NCI-H748 treated with DMSO at 0.1 percent for 48 hours (cell line): ENCODE results near the gene GABRA1.
A peak's percentile ranks its signal among the peaks of the same experiment; 100 is the strongest.

ENCODE experiments used
- DNase-seq: peaks from one replicate; lab custom pipeline; 2025; lab: John Stamatoyannopoulos, UW

The GABRA1 gene

DNA sequence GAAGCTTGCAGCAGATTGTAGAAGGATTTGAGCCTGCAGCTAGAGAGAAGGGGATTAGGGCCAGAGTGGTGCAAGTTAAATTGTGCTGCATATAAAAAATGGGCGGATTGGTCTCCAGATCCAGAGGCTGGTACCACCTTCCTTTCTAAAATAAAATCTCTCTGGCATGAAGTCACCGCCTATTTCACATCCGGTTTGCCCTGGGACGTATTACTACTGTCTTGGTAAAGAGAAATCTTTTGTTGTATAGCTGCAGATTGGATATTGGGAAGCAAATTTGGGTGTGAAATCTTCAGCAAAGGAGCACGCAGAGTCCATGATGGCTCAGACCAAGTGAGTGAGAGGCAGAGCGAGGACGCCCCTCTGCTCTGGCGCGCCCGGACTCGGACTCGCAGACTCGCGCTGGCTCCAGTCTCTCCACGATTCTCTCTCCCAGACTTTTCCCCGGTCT, at the start of gene GABRA1:
TSS of gene GABRA1 (plus strand) at position 180 of the 451 bp plus-strand sequence. CDS start 2,691 bp downstream, outside the sequence.
- DNase-seq = no peak

DNA sequence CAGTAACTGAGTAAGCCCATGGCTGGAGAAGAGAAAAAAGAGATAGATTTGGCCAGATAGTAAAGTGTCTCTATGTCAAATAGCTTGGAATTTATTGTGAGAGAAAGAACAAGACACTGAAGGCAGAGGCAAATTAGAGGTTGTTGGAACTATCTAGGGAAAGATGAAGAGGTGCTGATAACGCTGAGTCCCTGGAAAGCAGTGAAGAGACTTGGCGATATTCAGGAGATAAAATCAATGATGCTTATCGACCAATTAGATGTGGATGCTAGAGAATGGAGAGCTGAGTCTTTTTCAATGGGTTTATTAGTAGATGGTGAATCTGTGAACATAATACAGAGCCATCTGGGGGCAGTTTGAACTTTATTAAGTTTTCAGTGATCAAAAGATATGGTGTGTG, 48.6 kb upstream of the GABRA1 start:
- no peak for DNase-seq

DNA sequence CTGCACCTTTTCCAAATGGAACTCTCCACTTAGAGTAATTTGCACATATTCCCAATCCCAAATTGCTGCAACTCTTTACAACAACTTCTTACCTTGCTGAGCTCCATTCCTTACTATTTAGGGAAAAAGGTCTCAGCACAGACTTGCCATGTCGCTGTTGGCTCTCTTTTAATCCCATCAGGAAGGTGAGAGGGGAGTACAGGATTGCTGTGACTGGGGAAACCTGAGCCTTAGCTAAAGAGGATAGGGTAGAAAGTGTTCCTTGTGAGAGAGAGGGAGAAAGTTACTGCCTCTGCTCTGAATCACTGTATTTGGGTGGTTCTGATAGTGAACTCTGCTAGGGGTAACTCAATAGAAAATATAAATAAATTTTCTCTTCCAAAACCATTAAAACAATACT, 43.7 kb upstream of the GABRA1 start:
- DNase-seq = no peak

DNA sequence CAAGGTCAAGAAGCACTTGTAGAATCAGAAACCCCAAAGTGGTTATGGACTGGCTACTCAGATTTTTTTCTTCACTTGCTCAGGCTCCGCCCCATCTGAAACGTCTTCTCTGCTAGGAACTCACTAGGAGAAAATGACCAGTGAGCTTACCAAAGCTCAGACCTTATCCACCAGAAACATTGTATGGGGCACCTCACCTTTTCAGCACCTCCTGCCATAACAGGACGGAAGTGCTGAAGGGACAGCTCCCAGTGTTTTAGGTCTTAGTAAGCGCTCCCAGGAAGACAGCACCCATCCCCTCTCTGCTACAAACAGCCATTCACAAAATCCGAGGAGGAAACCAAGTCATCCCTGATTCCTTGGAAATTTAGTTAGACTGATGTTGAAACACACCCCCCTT, 1.2 kb upstream of the GABRA1 start:
- DNase-seq = no peak

DNA sequence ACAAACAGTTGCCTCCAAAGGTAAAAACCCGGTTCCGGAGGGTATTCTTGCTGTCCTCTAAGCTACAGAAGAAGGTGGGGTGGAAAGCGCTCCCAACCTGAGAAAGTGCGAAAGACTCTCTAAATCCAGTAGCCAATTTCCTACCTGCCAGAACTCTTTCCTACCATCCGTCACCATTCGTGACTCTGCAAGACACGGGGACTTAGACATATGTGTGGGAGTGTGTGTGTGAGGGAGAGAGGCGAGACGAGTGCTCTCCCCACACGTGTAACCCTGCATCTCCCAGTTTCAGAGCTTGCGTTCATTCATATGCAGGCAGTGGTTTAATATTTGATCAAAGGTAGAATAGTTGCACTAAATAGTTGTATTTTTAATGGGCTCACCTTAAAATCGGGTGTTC, 473 bp upstream of the GABRA1 start:
- no peak for DNase-seq

DNA sequence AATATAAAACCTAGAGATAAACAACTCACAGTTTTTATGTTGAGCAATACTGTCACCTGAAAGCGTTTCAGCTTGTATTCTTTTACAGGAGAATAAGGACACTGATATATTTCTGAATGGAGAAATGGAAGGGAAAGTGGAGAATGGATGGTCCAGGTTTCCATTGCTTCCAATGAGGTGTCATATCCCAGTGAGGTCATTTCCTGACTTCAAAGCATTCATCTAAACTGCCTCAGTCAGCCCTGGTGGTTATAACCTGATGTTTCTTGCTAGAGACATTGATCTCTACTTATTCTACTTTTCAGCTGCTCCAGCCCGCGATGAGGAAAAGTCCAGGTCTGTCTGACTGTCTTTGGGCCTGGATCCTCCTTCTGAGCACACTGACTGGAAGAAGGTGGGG, 2.6 kb downstream of the GABRA1 start:
- no peak for DNase-seq

DNA sequence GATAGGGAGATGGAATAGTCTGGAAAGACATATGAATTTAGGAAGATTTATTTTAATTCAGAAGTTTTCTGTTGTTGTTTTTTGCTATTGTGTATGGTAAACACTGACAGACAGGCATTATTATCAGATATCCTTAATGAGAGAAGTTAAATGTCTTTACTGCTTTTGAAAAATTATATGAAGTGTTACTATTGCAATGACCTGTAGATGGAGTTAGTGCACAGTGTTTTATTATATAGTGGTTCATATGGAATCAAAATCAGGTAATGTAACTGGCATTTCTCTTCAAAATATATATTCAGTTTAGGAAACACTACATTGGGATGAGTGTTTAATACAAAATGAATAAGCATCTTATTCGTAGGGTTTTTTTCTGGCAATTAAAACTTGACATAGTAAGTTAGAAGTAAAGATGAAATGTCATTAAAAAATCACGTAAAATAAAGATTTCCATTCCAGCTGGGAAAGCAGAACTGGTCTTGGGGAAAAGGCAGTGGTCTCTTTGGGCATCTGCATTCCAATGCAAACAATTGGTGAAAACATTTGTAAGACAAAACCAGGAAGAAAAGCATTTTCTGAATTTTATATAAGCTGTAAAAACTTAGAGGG, 3.9 kb downstream of the GABRA1 start:
- peak; percentile 24 for DNase-seq

DNA sequence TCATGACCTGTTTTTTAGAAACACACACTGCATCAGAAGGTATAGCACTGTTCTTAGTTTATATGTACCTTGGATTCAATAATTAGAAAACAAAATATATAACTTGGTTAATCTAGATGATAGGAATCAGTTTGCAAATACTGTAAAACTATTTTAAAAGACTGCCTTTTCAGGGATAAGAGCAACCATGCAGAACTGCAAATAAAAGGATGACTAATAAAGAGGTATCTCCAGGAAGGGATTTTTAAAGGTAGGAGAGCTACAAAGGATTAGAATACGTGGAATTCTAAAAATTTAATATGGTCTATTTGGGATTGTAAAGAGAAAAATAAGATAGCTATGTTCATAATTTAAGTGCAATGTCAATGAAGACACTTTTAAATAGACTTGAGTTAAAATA, 9.4 kb downstream of the GABRA1 start:
- DNase-seq = no peak

DNA sequence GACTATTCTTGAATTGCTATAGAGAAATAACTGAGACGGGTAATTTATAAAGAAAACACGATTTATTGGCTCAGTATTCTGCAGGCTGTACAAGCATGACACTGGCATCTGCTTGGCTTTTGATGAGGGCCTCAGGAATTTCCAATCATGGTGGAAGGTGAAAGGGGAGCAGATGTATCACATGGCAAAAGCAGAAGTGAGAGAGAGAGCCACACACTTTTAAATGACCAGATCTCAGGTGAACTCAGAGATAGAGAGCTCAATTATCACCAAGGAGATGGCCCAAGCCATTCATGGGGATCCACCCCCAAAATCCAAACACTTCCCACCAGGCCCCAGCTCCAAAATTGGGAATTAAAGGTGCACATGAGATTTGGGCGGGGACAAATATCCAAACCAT, 15.3 kb downstream of the GABRA1 start:
- no peak for DNase-seq

DNA sequence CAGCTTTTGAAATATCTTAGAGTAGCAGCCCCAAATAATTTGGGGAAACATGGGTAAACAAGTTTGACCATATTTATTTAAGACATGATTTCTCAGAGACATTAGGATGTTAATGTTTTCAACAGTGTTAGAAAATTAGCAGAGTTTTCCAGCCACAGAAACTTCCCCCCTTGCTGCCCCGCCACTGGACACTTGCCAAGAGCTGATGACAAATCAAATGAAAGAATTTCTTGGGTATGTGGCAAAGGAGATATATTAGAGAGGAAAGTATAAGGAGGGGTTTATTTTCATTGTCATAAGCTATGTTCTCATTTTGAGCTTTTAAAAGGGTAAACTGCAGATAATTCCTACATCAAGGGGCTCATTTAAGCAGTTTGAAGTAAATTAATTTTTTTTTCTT, 15.9 kb downstream of the GABRA1 start:
- no peak for DNase-seq

DNA sequence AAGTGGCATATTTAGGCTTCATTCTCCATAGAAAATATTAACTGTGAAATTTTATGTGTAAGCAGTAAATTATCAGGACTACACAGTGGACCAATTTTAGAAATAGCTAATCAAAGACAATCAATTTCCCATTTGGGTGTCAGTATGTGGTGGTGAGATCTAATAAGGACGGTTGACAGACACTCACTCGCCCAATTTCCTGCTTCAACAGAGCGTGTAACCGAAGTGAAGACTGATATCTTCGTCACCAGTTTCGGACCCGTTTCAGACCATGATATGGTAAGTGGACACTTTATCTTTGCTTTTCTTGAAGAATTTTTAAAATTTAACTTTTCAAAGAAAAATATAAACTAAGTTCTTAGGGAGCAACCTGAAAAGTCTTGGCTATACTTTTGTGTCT, 17.6 kb downstream of the GABRA1 start:
- DNase-seq = no peak

DNA sequence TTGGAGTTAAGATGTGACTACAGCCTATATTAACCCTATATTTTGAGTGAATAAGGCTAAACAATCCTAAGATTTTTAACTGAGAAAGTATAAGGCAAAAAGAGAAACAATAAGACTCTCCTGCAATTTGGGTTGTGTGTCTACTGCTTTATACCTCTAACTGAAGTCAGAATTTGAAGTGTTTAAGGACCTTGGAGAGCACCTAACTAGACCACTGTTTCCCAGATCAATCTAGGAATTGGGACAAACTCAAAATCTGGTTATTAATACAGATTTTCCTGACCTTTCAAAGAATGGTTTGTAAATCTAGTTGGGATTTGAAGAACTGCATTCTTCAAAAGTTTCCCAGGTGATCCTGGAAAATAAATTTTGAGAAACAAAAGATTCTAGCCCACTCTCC, 42.1 kb downstream of the GABRA1 start:
- DNase-seq = no peak

DNA sequence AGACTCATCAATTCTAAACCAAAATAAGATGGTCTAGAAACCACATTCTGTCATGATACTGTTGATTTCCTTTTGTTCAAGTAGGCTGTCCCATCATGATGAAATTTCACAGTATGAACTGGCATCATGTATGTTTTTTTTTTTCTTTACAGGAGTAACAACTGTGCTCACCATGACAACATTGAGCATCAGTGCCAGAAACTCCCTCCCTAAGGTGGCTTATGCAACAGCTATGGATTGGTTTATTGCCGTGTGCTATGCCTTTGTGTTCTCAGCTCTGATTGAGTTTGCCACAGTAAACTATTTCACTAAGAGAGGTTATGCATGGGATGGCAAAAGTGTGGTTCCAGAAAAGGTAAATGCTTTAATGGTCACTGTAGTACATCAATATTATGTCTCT, 47.6 kb downstream of the GABRA1 start:
- DNase-seq = no peak

DNA sequence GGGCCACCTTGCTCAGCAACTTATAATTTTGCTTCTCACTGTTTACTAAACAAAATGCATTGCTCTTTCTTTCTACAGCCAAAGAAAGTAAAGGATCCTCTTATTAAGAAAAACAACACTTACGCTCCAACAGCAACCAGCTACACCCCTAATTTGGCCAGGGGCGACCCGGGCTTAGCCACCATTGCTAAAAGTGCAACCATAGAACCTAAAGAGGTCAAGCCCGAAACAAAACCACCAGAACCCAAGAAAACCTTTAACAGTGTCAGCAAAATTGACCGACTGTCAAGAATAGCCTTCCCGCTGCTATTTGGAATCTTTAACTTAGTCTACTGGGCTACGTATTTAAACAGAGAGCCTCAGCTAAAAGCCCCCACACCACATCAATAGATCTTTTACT, 49.1 kb downstream of the GABRA1 start:
- no peak for DNase-seq

DNA sequence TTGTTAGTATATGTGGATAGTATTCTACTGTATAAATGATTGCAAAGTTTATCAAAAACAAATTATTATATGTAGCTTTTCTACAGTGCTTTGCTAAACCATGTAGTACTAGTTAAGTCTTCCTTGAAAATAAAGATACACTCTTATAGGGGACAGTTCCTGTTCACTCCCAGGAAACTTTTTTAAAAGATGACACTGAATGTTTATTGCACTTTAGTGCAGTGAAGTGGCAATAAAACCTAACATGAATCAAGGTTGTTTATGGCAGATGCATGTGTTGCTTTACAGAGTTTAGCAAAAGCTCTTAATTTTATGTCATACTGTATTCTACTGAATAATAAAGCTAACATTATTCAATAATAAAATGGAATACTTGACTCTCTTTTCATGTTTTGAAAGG, 51.7 kb downstream of the GABRA1 start:
- DNase-seq = no peak

DNA sequence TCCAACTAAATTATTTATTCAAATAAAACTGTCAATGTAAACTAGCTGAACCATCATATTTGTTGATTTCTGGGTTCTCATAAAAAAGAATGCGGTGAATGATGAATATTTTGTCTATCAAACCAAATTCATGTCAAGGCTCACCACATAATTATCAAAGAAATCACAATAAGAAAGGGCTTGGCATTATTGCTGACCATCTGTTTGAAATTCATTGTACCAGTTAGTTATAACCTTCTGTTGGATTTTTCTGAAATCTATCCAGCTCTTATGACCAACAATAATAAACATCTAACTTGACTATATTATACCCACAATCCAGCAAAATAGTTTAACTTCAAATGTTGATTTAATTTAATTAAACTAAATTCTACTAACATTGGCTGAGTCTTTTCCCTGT, 53.1 kb downstream of the GABRA1 start:
- DNase-seq = no peak

DNA sequence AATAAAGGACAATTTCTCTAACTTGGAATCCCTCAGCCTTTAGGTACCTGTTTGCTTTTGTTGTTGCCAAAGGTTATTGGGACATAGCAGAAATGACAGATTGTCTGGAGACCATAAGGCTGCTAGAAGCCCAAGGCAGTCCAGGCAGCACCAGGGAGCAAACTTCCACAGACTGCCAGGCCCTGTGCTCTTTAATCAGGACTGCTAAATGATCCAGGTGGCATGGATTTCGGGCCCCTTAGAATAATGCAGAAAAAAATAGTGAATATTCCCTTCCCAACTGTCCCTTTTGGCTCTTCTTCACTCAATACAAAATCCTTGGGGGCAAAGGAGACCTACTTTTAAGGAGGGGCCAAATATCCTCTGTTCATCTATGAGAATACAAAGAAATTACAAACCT, 73.9 kb downstream of the GABRA1 start:
- DNase-seq = no peak

DNA sequence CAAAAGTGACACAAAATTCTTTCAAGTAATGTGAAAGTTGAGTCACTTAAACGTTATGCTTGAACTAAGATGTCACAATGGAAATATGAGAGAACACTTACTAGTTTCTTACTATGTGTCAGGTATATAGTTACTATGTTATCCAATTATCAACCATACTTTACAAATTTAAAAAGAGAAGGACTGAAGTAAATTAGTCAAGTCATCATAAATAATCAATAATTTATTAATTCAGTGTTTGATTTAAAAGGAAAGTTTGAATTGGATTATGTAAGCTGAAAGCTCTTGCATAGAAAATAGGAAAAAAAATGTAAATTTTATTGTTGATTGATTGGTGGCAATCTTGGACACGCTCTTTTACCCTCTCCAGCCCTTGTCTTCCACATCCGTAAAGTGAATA, 76.3 kb downstream of the GABRA1 start:
- DNase-seq = no peak

DNA sequence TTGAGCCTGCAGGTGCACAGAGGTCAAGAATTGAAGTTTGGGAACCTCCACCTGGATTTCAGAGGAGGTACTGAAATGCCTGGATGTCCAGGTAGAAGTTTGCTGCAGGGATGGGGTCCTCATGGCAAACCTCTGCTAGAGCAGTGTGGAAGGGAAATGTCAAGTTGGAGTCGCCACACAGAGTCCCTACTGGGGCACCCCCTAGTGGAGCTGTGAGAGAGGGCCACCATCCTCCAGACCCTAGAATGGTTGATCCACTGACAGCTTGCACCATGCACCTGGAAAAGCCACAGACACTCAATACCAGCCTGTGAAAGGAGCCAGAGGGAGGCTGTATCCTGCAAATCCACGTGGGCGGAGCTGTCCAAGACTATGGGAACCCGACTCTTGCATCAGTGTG, 78.0 kb downstream of the GABRA1 start:
- DNase-seq = no peak

DNA sequence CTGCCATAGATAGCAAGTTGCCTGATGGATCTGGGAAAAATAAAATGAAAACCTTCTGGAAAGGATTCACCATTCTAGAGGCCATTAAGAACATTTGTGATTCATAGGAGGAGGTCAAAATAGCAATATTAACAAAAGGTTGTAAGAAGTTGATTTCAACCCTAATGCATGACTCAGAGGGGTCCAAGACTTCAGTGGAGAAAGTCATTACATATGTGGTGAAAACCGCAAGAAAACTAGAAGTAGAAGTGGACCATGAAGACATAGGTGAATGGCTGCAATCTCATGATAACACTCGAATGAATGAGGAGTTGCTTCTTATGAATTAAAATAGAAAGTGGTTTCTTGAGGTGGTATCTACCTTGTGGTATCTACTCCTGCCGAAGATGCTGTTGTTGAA, 86.6 kb downstream of the GABRA1 start:
- DNase-seq = no peak

DNA sequence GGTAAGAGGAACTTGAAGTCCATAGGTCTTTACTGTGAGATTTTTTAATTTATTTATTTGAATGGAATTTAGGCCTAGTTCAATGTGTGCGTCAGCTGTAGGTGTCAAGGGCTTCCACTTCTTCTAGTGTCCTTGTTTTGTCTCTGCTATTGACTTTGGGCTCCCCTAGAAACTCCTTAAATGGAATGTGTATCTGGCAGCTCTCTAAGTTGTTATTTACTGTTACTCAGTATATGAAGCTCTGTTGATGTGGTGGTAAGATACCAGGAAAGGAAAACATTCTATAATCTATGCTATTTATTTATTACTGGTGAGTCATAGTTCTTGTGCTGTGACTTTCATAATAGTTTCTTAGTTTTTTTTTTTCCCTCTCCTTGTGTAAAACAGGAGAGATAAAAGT, 97.1 kb downstream of the GABRA1 start:
- DNase-seq = no peak

DNA sequence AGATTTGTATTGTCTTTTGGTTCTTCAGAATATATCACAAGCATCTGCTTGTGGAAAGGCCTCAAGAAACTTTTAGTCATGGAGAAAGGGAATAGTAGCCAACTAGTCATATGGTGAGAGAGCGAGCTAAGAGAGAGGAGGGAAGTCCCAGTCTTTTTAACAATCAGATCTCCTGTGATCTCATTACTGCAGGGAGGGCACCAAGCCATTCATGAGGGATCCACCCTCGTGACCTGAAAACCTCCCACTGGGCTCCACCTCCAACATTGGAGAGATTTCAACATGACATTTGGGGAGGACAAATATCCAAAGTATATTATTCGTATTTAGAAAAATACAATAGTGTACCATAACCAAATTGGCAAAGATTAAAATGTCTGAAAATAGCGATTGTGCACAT, 99.0 kb downstream of the GABRA1 start:
- no peak for DNase-seq
